SK-N-SH treated with all-trans-retinoic acid at 6 μM for 48 hours (cell line): Measurements from ENCODE around the gene PXYLP1.

Experiments
- ATAC-seq: fragments of 200-7000 bp; cut with Tn5 transposase; 3 replicates; pipeline ENCODE4 v1.9.1; 2020; ENCODE audit warnings: mild to moderate bottlenecking, moderate library complexity
- ARNTL ChIP-seq: fragments of 450-650 bp; formaldehyde crosslinking; IDR thresholded peaks from 2 replicates; pipeline ENCODE4 v1.5.0; 2020; ENCODE audit warnings: low read depth, mild to moderate bottlenecking, moderate library complexity, borderline replicate concordance
- CSDC2 ChIP-seq: fragments of 250-450 bp; sonication (Bioruptor Pico); IDR thresholded peaks from 2 replicates; pipeline ENCODE4 v1.5.0; 2020; ENCODE audit warnings: mild to moderate bottlenecking, moderate library complexity
- ESRRG ChIP-seq: fragments of 250-450 bp; sonication (Bioruptor Pico); IDR thresholded peaks from 2 replicates; pipeline ENCODE4 v1.6.1; 2021; ENCODE audit warnings: mild to moderate bottlenecking
- GLIS3 ChIP-seq: fragments of 250-450 bp; sonication (Bioruptor Pico); IDR thresholded peaks from 2 replicates; pipeline ENCODE4 v1.5.0; 2020; ENCODE audit warnings: mild to moderate bottlenecking, moderate library complexity
- OSR1 ChIP-seq: fragments of 250-450 bp; sonication (Bioruptor Pico); IDR thresholded peaks from 2 replicates; pipeline ENCODE4 v1.8.0; 2022; ENCODE audit warnings: moderate library complexity, mild to moderate bottlenecking, inconsistent platforms
- PPARA ChIP-seq: fragments of 250-450 bp; sonication (Bioruptor Pico); IDR thresholded peaks from 2 replicates; pipeline ENCODE4 v1.5.0; 2020; ENCODE audit warnings: mild to moderate bottlenecking, borderline replicate concordance
- RARB ChIP-seq: fragments of 250-450 bp; sonication (Bioruptor Pico); IDR thresholded peaks from 2 replicates; pipeline ENCODE4 v1.8.0; 2021; ENCODE audit warnings: mild to moderate bottlenecking, moderate library complexity
- TCF4 ChIP-seq: fragments of 250-450 bp; sonication (Bioruptor Pico); IDR thresholded peaks from 2 replicates; pipeline ENCODE4 v1.8.0; 2021; ENCODE audit warnings: mild to moderate bottlenecking, moderate library complexity, borderline replicate concordance
- TOX ChIP-seq: fragments of 250-450 bp; sonication (Bioruptor Pico); IDR thresholded peaks from 2 replicates; pipeline ENCODE4 v1.8.0; 2021; ENCODE audit warnings: mild to moderate bottlenecking, moderate library complexity, borderline replicate concordance
- ZC3H10 ChIP-seq: fragments of 250-450 bp; sonication (Bioruptor Pico); IDR thresholded peaks from 2 replicates; pipeline ENCODE4 v1.5.1; 2021; ENCODE audit warnings: mild to moderate bottlenecking, moderate library complexity
- ZFP3 ChIP-seq: fragments of 250-450 bp; sonication (Bioruptor Pico); IDR thresholded peaks from 2 replicates; pipeline ENCODE4 v1.5.0; 2020; ENCODE audit warnings: mild to moderate bottlenecking, moderate library complexity
- ZFP30 ChIP-seq: fragments of 450-650 bp; formaldehyde crosslinking; IDR thresholded peaks from 2 replicates; pipeline ENCODE4 v1.5.0; 2022; ENCODE audit warnings: mild to moderate bottlenecking, moderate library complexity
- ZNF565 ChIP-seq: fragments of 450-650 bp; formaldehyde crosslinking; conservative IDR thresholded peaks from 2 replicates; pipeline ENCODE4 v1.5.0; 2020; ENCODE audit warnings: low read depth, mild to moderate bottlenecking, moderate library complexity
- ZNF70 ChIP-seq: fragments of 450-650 bp; formaldehyde crosslinking; IDR thresholded peaks from 2 replicates; pipeline ENCODE4 v1.5.0; 2020; ENCODE audit warnings: mild to moderate bottlenecking, moderate library complexity
- ZNF8 ChIP-seq: fragments of 450-650 bp; formaldehyde crosslinking; IDR thresholded peaks from 2 replicates; pipeline ENCODE4 v1.5.0; 2020; ENCODE audit warnings: mild to moderate bottlenecking, moderate library complexity
- TF ChIP-seq, protein P1 (sequence below): fragments of 250-450 bp; sonication (Bioruptor Pico); IDR thresholded peaks from 2 replicates; pipeline ENCODE4 v1.5.1; 2020; ENCODE audit warnings: low read depth, mild to moderate bottlenecking, moderate library complexity
- TF ChIP-seq, protein P2 (sequence below): fragments of 250-450 bp; sonication (Bioruptor Pico); IDR thresholded peaks from 2 replicates; pipeline ENCODE4 v1.8.0; 2021; ENCODE audit warnings: low read depth, mild to moderate bottlenecking, moderate library complexity, borderline replicate concordance
- TF ChIP-seq, protein P3 (sequence below): fragments of 250-450 bp; sonication (Bioruptor Pico); IDR thresholded peaks from 2 replicates; pipeline ENCODE4 v1.5.0; 2020; ENCODE audit warnings: mild to moderate bottlenecking, moderate library complexity
- TF ChIP-seq, protein P4 (sequence below): fragments of 250-450 bp; sonication (Bioruptor Pico); IDR thresholded peaks from 2 replicates; pipeline ENCODE4 v1.8.0; 2020; ENCODE audit warnings: mild to moderate bottlenecking, moderate library complexity, borderline replicate concordance
- TF ChIP-seq, protein P5 (sequence below): fragments of 250-450 bp; sonication (Bioruptor Pico); IDR thresholded peaks from 2 replicates; pipeline ENCODE4 v1.5.1; 2021; ENCODE audit warnings: mild to moderate bottlenecking, moderate library complexity

PXYLP1 gene

DNA sequence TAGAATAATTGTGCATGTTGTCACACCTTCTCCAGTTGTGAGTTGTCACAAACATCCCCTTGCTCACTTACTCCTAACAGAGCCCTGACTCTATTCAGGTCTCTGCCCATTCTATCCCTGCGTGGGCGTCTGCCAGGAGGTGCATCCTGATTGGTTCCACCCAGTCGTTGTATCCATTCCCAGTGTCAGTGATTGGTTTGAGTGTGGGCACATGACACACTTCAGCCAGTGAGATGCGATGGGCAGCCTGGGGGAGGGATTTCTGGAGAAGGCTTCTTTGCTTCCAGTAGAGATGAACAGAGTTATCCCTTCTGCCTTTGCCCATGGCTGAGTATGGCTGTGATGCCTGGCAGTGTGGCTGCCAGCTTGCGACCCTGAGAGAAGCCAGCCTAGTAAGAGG lies 18.7 kb downstream of the PXYLP1 start:
- no peak for TF ChIP-seq ZC3H10 (CRISPR knock-in tag)
- TF ChIP-seq, protein P1, sequence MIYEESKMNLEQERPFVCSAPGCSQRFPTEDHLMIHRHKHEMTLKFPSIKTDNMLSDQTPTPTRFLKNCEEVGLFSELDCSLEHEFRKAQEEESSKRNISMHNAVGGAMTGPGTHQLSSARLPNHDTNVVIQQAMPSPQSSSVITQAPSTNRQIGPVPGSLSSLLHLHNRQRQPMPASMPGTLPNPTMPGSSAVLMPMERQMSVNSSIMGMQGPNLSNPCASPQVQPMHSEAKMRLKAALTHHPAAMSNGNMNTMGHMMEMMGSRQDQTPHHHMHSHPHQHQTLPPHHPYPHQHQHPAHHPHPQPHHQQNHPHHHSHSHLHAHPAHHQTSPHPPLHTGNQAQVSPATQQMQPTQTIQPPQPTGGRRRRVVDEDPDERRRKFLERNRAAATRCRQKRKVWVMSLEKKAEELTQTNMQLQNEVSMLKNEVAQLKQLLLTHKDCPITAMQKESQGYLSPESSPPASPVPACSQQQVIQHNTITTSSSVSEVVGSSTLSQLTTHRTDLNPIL (CRISPR knock-in tag) = no peak
- ATAC-seq = peak; percentile 40; the same call in 2 of the 3 replicates

DNA sequence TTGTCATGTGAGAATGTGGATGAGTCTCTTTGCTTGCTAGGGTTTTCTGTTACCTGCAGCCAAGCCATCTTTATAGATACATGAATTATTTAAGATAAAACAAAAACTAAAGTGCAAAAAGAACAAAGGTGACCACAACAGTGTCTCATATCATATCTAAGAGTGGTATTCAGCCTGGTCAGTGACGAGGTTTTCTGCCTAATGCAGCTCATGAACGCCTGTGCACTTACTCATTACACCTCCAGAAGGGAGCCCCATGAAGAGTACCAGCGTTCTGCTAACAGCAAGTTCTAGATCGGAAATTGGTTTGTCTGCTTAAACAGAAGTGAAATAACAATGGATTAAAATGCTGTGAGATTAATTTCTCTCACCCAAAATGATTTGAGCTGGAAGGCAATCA lies 19.2 kb downstream of the PXYLP1 start:
- TF ChIP-seq TCF4 = no peak
- no peak for TF ChIP-seq TOX (CRISPR knock-in tag)
- TF ChIP-seq, protein P1 (CRISPR knock-in tag) = no peak
- no peak for TF ChIP-seq ARNTL
- TF ChIP-seq, protein P2, sequence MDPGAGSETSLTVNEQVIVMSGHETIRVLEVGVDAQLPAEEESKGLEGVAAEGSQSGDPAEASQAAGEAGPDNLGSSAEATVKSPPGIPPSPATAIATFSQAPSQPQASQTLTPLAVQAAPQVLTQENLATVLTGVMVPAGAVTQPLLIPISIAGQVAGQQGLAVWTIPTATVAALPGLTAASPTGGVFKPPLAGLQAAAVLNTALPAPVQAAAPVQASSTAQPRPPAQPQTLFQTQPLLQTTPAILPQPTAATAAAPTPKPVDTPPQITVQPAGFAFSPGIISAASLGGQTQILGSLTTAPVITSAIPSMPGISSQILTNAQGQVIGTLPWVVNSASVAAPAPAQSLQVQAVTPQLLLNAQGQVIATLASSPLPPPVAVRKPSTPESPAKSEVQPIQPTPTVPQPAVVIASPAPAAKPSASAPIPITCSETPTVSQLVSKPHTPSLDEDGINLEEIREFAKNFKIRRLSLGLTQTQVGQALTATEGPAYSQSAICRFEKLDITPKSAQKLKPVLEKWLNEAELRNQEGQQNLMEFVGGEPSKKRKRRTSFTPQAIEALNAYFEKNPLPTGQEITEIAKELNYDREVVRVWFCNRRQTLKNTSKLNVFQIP (CRISPR knock-in tag) = no peak
- TF ChIP-seq ZC3H10 (CRISPR knock-in tag) = no peak
- no peak for TF ChIP-seq ZFP30 (CRISPR knock-in tag)
- no peak for TF ChIP-seq OSR1 (CRISPR knock-in tag)
- no peak for ATAC-seq

DNA sequence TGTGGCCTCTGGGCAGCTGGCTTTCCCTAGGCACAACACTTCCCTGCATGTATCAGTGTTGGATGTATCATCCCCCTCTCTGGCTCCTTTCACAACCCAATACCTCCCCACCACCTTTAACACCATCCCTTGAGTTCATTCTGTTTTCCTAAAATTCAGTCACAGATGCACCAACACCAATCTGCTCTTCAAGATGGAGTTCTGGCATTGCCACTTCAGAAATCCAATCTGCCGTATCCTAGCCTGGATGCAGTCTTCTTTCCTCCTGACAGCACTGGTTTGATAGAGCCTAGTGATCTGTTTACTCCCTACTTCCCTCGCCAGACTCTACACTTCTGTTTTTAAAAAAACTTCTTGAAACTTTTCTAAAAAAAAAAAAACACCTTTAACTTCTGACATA lies 21.7 kb downstream of the PXYLP1 start:
- no peak for TF ChIP-seq ZNF8
- TF ChIP-seq ZNF70 (CRISPR knock-in tag) = no peak
- no peak for TF ChIP-seq ZC3H10 (CRISPR knock-in tag)
- no peak for TF ChIP-seq TCF4
- TF ChIP-seq, protein P1 (CRISPR knock-in tag) = no peak
- no peak for TF ChIP-seq CSDC2
- no peak for TF ChIP-seq ARNTL
- TF ChIP-seq RARB (CRISPR knock-in tag) = no peak
- TF ChIP-seq, protein P3, sequence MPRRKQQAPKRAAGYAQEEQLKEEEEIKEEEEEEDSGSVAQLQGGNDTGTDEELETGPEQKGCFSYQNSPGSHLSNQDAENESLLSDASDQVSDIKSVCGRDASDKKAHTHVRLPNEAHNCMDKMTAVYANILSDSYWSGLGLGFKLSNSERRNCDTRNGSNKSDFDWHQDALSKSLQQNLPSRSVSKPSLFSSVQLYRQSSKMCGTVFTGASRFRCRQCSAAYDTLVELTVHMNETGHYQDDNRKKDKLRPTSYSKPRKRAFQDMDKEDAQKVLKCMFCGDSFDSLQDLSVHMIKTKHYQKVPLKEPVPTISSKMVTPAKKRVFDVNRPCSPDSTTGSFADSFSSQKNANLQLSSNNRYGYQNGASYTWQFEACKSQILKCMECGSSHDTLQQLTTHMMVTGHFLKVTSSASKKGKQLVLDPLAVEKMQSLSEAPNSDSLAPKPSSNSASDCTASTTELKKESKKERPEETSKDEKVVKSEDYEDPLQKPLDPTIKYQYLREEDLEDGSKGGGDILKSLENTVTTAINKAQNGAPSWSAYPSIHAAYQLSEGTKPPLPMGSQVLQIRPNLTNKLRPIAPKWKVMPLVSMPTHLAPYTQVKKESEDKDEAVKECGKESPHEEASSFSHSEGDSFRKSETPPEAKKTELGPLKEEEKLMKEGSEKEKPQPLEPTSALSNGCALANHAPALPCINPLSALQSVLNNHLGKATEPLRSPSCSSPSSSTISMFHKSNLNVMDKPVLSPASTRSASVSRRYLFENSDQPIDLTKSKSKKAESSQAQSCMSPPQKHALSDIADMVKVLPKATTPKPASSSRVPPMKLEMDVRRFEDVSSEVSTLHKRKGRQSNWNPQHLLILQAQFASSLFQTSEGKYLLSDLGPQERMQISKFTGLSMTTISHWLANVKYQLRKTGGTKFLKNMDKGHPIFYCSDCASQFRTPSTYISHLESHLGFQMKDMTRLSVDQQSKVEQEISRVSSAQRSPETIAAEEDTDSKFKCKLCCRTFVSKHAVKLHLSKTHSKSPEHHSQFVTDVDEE (CRISPR knock-in tag) = no peak
- TF ChIP-seq ESRRG = no peak
- no peak for TF ChIP-seq TOX (CRISPR knock-in tag)
- TF ChIP-seq, protein P4, sequence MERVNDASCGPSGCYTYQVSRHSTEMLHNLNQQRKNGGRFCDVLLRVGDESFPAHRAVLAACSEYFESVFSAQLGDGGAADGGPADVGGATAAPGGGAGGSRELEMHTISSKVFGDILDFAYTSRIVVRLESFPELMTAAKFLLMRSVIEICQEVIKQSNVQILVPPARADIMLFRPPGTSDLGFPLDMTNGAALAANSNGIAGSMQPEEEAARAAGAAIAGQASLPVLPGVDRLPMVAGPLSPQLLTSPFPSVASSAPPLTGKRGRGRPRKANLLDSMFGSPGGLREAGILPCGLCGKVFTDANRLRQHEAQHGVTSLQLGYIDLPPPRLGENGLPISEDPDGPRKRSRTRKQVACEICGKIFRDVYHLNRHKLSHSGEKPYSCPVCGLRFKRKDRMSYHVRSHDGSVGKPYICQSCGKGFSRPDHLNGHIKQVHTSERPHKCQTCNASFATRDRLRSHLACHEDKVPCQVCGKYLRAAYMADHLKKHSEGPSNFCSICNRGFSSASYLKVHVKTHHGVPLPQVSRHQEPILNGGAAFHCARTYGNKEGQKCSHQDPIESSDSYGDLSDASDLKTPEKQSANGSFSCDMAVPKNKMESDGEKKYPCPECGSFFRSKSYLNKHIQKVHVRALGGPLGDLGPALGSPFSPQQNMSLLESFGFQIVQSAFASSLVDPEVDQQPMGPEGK (CRISPR knock-in tag) = no peak
- no peak for TF ChIP-seq ZFP30 (CRISPR knock-in tag)
- no peak for TF ChIP-seq ZFP3 (CRISPR knock-in tag)
- TF ChIP-seq GLIS3 (CRISPR knock-in tag) = no peak
- TF ChIP-seq, protein P5, sequence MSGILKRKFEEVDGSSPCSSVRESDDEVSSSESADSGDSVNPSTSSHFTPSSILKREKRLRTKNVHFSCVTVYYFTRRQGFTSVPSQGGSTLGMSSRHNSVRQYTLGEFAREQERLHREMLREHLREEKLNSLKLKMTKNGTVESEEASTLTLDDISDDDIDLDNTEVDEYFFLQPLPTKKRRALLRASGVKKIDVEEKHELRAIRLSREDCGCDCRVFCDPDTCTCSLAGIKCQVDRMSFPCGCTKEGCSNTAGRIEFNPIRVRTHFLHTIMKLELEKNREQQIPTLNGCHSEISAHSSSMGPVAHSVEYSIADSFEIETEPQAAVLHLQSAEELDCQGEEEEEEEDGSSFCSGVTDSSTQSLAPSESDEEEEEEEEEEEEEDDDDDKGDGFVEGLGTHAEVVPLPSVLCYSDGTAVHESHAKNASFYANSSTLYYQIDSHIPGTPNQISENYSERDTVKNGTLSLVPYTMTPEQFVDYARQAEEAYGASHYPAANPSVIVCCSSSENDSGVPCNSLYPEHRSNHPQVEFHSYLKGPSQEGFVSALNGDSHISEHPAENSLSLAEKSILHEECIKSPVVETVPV (CRISPR knock-in tag) = no peak
- TF ChIP-seq PPARA = no peak
- TF ChIP-seq OSR1 (CRISPR knock-in tag) = no peak
- TF ChIP-seq ZNF565 = no peak
- no peak for ATAC-seq
